ENCODE measurements around the gene MAP1LC3A.

GRCh38 chr20:34567892-34568865 lies 9.7 kb downstream of the MAP1LC3A start:
- TF ChIP-seq CTCF (conservative IDR thresholded peaks at IDR 0.05; ENCODE audit: low read depth, low read length) (no peak), EZH2 (IDR thresholded peaks at IDR 0.05; ENCODE audit: borderline replicate concordance, low read depth, low read length, poor library complexity, severe bottlenecking) (no peak)
